Measurements from ENCODE around the gene BRAT1.

Gene BRAT1

DNA sequence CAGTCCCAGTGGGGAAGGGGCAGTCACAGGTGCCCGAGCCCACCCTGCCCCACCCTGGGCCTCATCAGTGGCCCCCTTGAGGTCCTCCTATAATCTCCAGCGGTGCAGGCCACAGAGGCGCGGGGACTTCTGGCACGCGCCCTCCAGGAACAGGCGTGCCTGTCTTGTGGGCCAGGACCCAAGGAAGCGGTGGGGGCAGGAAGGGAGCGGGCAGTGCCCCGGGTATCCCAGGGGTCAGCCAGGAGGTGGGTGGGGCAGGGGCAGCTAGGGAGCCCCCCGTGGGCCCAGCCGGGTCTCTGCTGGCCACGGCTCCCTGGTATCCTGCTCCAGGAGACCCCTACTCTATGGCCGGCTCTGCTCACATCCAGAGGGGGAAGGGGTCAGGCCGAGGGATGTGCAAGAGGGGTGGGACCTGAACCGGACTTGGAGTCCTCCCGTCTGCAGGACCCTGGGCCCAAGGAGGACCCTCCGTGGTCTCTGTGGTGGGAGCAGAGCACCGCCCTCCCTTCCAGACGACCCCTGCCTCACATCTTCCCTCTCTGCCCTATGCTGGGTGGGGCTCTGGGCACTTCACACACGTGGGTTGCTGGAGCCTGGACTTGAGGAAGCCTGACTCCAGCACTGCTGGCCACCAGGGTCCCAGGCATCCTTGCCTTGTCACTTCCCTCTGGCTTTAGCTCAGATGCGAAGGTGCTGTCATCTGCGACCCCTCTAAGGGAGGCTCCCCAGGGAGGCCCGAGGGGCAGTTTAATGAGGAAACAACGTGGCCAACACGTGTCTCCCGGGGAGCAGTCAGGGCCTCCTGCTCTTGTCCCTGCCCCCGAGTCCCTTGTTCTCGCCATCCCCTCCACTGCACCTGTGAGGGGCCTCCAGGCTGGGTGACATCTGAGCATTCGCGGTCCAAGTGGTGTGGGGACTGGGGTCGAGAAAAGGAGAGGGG lies 60.9 kb downstream of the BRAT1 start:
- no peak for DNase-seq

DNA sequence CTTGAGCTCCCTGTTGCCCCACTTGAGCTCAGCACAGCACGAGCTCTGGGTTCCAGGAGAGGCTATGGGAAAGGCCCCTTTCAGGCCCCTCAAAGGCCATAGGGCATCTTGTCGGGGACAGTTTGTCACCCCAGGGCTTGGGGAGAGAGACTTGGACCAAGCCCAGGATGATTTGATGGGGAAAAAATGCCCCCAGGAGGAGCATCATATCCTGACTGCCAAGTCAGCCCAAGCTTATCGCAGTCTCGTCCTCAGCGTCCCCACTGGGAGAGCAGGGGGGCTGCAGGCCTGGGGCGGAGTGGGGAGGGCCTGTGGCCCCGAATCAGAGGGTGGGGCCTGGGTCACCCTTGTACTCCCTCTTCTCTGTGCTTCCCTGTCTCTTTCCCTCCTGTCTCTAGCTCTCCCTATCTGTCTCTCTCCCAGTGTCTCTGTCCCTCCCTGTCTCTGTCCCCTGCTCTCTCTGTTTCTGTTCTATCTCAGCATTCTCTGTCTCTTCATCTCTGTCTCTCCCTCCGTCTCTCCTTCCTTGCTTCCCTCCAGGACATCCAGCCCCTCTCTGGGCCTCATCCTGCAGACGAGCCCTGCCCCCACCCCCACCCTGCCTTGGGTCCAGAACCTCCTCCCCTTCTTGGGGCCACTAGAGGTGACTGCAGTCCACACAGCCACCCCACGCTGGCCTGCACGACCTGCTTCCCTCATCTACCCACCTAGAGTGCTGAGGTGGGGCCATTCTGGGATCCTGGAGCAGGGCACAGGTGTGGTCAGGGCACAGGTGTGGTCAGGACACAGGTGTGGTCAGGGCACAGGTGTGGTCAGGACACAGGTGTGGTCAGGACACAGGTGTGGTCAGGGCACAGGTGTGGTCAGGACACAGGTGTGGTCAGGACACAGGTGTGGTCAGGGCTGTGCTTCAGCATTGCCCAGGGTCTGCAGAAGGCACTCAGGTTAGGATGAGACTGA lies 61.8 kb downstream of the BRAT1 start:
- no peak for DNase-seq

- DNase-seq: no peak
Observed at GRCh38 chr7:2492038-2492437, 63.3 kb downstream of the BRAT1 start.

GRCh38 chr7:2490181-2490651 lies 65.1 kb downstream of the BRAT1 start:
- no peak for DNase-seq

GRCh38 chr7:2488681-2489080 lies 66.6 kb downstream of the BRAT1 start:
- no peak for DNase-seq

- DNase-seq: no peak
Observed at GRCh38 chr7:2488272-2488645, 67.1 kb downstream of the BRAT1 start.

All from OCI-M1 (cell line).